K562 (cell line): ENCODE measurements around the gene UBE2O. TPM values are rescaled to one million over a fixed set of nuclear protein-coding genes. Genes with fewer than 3 reads are reported as not detected.
A peak's percentile ranks its signal among the peaks of the same experiment; 100 is the strongest.

ENCODE experiments used
- E2F5 ChIP-seq: sonication (generic); formaldehyde crosslinking; IDR thresholded peaks from 2 replicates; pipeline ENCODE4 v1.8.0; 2022; ENCODE audit warnings: mild to moderate bottlenecking, missing genetic modification reagents
- GATAD2B ChIP-seq: fragments of 450-650 bp; IDR thresholded peaks from 2 replicates; pipeline ENCODE4 v1.6.1; 2017; ENCODE audit warnings: mild to moderate bottlenecking, borderline replicate concordance
- MAX ChIP-seq: sonication (generic); formaldehyde crosslinking; IDR thresholded peaks from 2 replicates; pipeline ENCODE4 v1.9.0; 2022; ENCODE audit warnings: mild to moderate bottlenecking, missing genetic modification reagents
- RBM25 ChIP-seq: fragments of 200-400 bp; formaldehyde crosslinking; IDR thresholded peaks from 2 replicates; pipeline ENCODE4 v1.6.1; 2018; ENCODE audit warnings: low read length, low read depth, moderate library complexity; ENCODE audit not compliant: severe bottlenecking
- RFX5 ChIP-seq: IDR thresholded peaks from 2 replicates; pipeline ENCODE4 v1.6.1; 2011; ENCODE audit warnings: low read depth, mild to moderate bottlenecking, improper control_type of control experiment, low read length
- STAT5B ChIP-seq: fragments of 250-450 bp; sonication (Bioruptor Pico); IDR thresholded peaks from 2 replicates; pipeline ENCODE4 v1.8.0; 2021; ENCODE audit warnings: mild to moderate bottlenecking, inconsistent platforms
- THRB ChIP-seq: fragments of 450-650 bp; formaldehyde crosslinking; conservative IDR thresholded peaks from 2 replicates; pipeline ENCODE4 v1.4.0; 2022; ENCODE audit warnings: mild to moderate bottlenecking, missing genetic modification characterization
- ZNF282 ChIP-seq: sonication (generic); formaldehyde crosslinking; IDR thresholded peaks from 2 replicates; pipeline ENCODE4 v1.8.1; 2023; ENCODE audit warnings: missing genetic modification reagents
- polyA plus RNA-seq, 8 experiments: library from polyadenylated mRNA; depleted of rRNA in 4 of 8; stranded (reverse) in 5 of 8; unstranded in 3 of 8; fragments of >200 nt; fragmentation: Nextera tagmentation in 2 of 8; fragmentation: Illumina TruSeq in 1 of 8; extraction: Ambion mirVana in 2 of 8; extraction: Trizol in 1 of 8; gene quantifications; 2 replicates each; pipeline versions ENCODE4 v1.2.1 to v1.2.3, GENCODE V29; 2011 to 2014; ENCODE audit warnings: inconsistent platforms in 1 of 8, missing spikeins in 1 of 8
- total RNA-seq, 7 experiments: library from RNA; depleted of rRNA in 6 of 7; stranded (reverse); fragments of >200 nt in 6 of 7; fragmentation: Illumina TruSeq in 2 of 7; extraction: Trizol in 2 of 7; gene quantifications; 2 replicates each; pipeline versions ENCODE4 v1.2.1 to v1.2.3, GENCODE V29; 2011 to 2021; ENCODE audit warnings: low replicate concordance in 1 of 7

The UBE2O gene
- total and polyA plus RNA-seq, 9 of the 15 experiments (the other 6 are each of a cell fraction or from before 2014, with no cell fraction given), result 1.6 to 39.7 (median 13.3) TPM

GRCh38 chr17:76384222-76384986 is 68.5 kb downstream of the UBE2O start, which contains the start of gene SPHK1 (continued):
- no peak for TF ChIP-seq THRB
- 0 out of 2 replicates have a peak, but pooled peaks have one; percentile 70 for TF ChIP-seq ZNF282 (CRISPR knock-in tag)
- TF ChIP-seq RBM25, result peak; percentile 17
- peak; percentile 80; the same call in 1 of the 2 replicates for TF ChIP-seq E2F5 (CRISPR knock-in tag)
- TF ChIP-seq STAT5B (CRISPR knock-in tag), result no peak
- peak; percentile 89 for TF ChIP-seq GATAD2B
- TF ChIP-seq RFX5, result no peak
- peak; percentile 63; the same call in 1 of the 2 replicates for TF ChIP-seq MAX (CRISPR knock-in tag)
